H1 (cell line): ENCODE results near the gene AHR. TPM values are rescaled to one million over a fixed set of nuclear protein-coding genes. Genes with fewer than 3 reads are reported as not detected.
"Not testable (repeated sequence)": the region's sequence is repeated elsewhere in the genome, so short reads cannot be mapped to it uniquely, and the experiment has no call there.

Experiments used
- CTCF ChIA-PET: fragments of 300-600 bp; sonication (Branson Sonifier 250); formaldehyde crosslinking; loops from one replicate; lab custom pipeline; 2021; ENCODE audit not compliant: partially characterized antibody; lab: Charles Lee
- POLR2A ChIA-PET: fragments of 300-600 bp; sonication (Branson Sonifier 250); formaldehyde crosslinking; loops from one replicate; lab custom pipeline; 2021; ENCODE audit warnings: inconsistent platforms; ENCODE audit not compliant: partially characterized antibody; lab: Charles Lee
- DNase-seq, 2 experiments: peaks; one replicate each; pipeline versions ENCODE4 v3.0.0 to v3.0.0-alpha.2; 2010 to 2022; ENCODE audit warnings: low spot score in 2 of 2, low read depth in 1 of 2, mixed read lengths in 1 of 2
- FAIRE-seq: peaks from 2 replicates; lab custom pipeline; 2011; peaks lifted over from hg19 to GRCh38; lab: Jason Lieb, UNC
- H2AFZ ChIP-seq: 2 replicates; pipeline ENCODE4 v1.8.1; 2012; ENCODE audit warnings: low read length, inconsistent platforms
- H2AK5ac ChIP-seq: 2 replicates; pipeline ENCODE4 v1.6.1; 2013; ENCODE audit warnings: low read depth, low read length
- H2BK120ac ChIP-seq: replicated peaks from 2 replicates; pipeline ENCODE3; 2013; ENCODE audit warnings: low read depth, low read length, inconsistent platforms
- H2BK12ac ChIP-seq: 2 replicates; pipeline ENCODE4 v1.6.1; 2013; ENCODE audit warnings: low read depth, low read length
- H2BK15ac ChIP-seq: 2 replicates; pipeline ENCODE4 v1.6.1; 2013; ENCODE audit warnings: low read length
- H2BK20ac ChIP-seq: 2 replicates; pipeline ENCODE4 v1.6.1; 2013; ENCODE audit warnings: low read length
- H2BK5ac ChIP-seq: 2 replicates; pipeline ENCODE4 v1.6.1; 2013; ENCODE audit warnings: low read depth, low read length
- H3K14ac ChIP-seq: 2 replicates; pipeline ENCODE4 v1.6.1; 2013; ENCODE audit warnings: inconsistent platforms; ENCODE audit not compliant: insufficient read length
- H3K18ac ChIP-seq: 2 replicates; pipeline ENCODE4 v1.6.1; 2013; ENCODE audit warnings: low read length; ENCODE audit errors: extremely low read depth
- H3K23ac ChIP-seq: 2 replicates; pipeline ENCODE4 v1.6.1; 2013; ENCODE audit warnings: inconsistent platforms; ENCODE audit not compliant: insufficient read length
- H3K23me2 ChIP-seq: 2 replicates; pipeline ENCODE4 v1.6.1; 2013; ENCODE audit warnings: low read depth, low read length
- H3K27ac ChIP-seq: 2 replicates; pipeline ENCODE4 v1.6.1; 2011; ENCODE audit warnings: low read depth, low read length, inconsistent platforms
- H3K27me3 ChIP-seq, 4 experiments: replicated peaks in 1 of 4; 1 replicate in 1 of 4; 2 replicates in 3 of 4; pipeline versions ENCODE4 v1.6.1 to v1.8.1; 2011 to 2013; ENCODE audit warnings: low read length in 3 of 4, mild to moderate bottlenecking in 3 of 4, inconsistent platforms in 2 of 4, mixed read lengths in 2 of 4, moderate library complexity in 1 of 4; ENCODE audit not compliant: control insufficient read depth in 3 of 4, insufficient read depth in 3 of 4; ENCODE audit errors: extremely low read depth in 1 of 4
- H3K36me3 ChIP-seq, 4 experiments: 2 replicates each; pipeline versions ENCODE4 v1.6.1 to v1.8.1; 2011 to 2013; ENCODE audit warnings: mild to moderate bottlenecking in 4 of 4, low read length in 3 of 4, moderate library complexity in 2 of 4, control low read depth in 1 of 4, inconsistent platforms in 1 of 4; ENCODE audit not compliant: insufficient read depth in 4 of 4, control insufficient read depth in 2 of 4
- H3K4ac ChIP-seq: replicated peaks from 2 replicates; pipeline ENCODE3; 2013; ENCODE audit warnings: low read length, low read depth, mixed read lengths, inconsistent platforms; ENCODE audit not compliant: insufficient read length
- H3K4me1 ChIP-seq, 4 experiments: replicated peaks in 1 of 4; 1 replicate in 1 of 4; 2 replicates in 3 of 4; pipeline versions ENCODE4 v1.6.1 to v1.8.1; 2011 to 2013; ENCODE audit warnings: low read length in 3 of 4, inconsistent platforms in 2 of 4, mixed read lengths in 1 of 4; ENCODE audit not compliant: insufficient read depth in 4 of 4, control insufficient read depth in 3 of 4
- H3K4me2 ChIP-seq, 2 experiments: 2 replicates each; pipeline versions ENCODE4 v1.6.1 to v1.8.1; 2011 to 2013; ENCODE audit warnings: low read depth in 2 of 2, low read length in 2 of 2, control low read depth in 1 of 2, inconsistent platforms in 1 of 2, mild to moderate bottlenecking in 1 of 2; ENCODE audit not compliant: insufficient read depth in 1 of 2
- H3K4me3 ChIP-seq, 4 experiments: fragments of 200-600, 300-600 bp in 1 of 4; sonication (generic), shearing (Covaris generic), sonication (Bioruptor Twin) in 1 of 4; 2 replicates each; pipeline versions ENCODE4 v1.5.1 to v1.8.1; 2011 to 2016; ENCODE audit warnings: low read length in 4 of 4, low read depth in 3 of 4, control low read depth in 2 of 4, inconsistent platforms in 2 of 4, mild to moderate bottlenecking in 2 of 4, mixed read lengths in 1 of 4, moderate library complexity in 1 of 4; ENCODE audit not compliant: insufficient read depth in 2 of 4; ENCODE audit errors: extremely low read depth in 1 of 4
- H3K56ac ChIP-seq: replicated peaks from 2 replicates; pipeline ENCODE3; 2013; ENCODE audit warnings: low read depth, mild to moderate bottlenecking, mixed read lengths, low read length, inconsistent platforms; ENCODE audit not compliant: insufficient read length
- H3K79me1 ChIP-seq: 2 replicates; pipeline ENCODE4 v1.6.1; 2013; ENCODE audit warnings: low read depth, low read length, control low read depth
- H3K79me2 ChIP-seq, 2 experiments: 2 replicates each; pipeline versions ENCODE4 v1.6.1 to v1.8.1; 2012 to 2013; ENCODE audit warnings: low read length in 2 of 2, mild to moderate bottlenecking in 2 of 2, inconsistent platforms in 1 of 2; ENCODE audit not compliant: insufficient read depth in 2 of 2, control insufficient read depth in 1 of 2
- H3K9ac ChIP-seq, 4 experiments: replicated peaks in 1 of 4; 1 replicate in 1 of 4; 2 replicates in 3 of 4; pipeline versions ENCODE4 v1.6.1 to v1.8.1; 2011 to 2013; ENCODE audit warnings: low read depth in 3 of 4, low read length in 3 of 4, control low read depth in 2 of 4, mild to moderate bottlenecking in 2 of 4, moderate library complexity in 2 of 4, inconsistent platforms in 1 of 4; ENCODE audit errors: extremely low read depth in 1 of 4
- H3K9me3 ChIP-seq, 2 experiments: 2 replicates each; pipeline versions ENCODE4 v1.6.1 to v1.8.1; 2012 to 2013; ENCODE audit warnings: mild to moderate bottlenecking in 2 of 2, moderate library complexity in 2 of 2, control low read depth in 1 of 2, inconsistent platforms in 1 of 2, low read depth in 1 of 2, low read length in 1 of 2, mixed read lengths in 1 of 2; ENCODE audit not compliant: insufficient read depth in 2 of 2
- H4K20me1 ChIP-seq, 2 experiments: replicated peaks in 1 of 2; 2 replicates each; pipeline versions ENCODE3 to v1.8.1; 2011 to 2013; ENCODE audit warnings: inconsistent platforms in 2 of 2, low read length in 2 of 2, mild to moderate bottlenecking in 1 of 2; ENCODE audit not compliant: insufficient read depth in 2 of 2, control insufficient read depth in 1 of 2
- H4K5ac ChIP-seq: 2 replicates; pipeline ENCODE4 v1.6.1; 2013; ENCODE audit warnings: low read length, low read depth, mixed read lengths, inconsistent platforms; ENCODE audit not compliant: insufficient read length
- H4K8ac ChIP-seq: 2 replicates; pipeline ENCODE4 v1.8.0; 2013; ENCODE audit warnings: mild to moderate bottlenecking, moderate library complexity, low read length, inconsistent platforms; ENCODE audit not compliant: insufficient read depth; ENCODE audit errors: extremely low read depth
- H4K91ac ChIP-seq: replicated peaks from 2 replicates; pipeline ENCODE3; 2013; ENCODE audit warnings: low read length, mixed read lengths, inconsistent platforms; ENCODE audit not compliant: insufficient read length
- TEAD4 ChIP-seq: IDR thresholded peaks from 2 replicates; pipeline ENCODE4 v1.6.1; 2012; ENCODE audit warnings: low read depth, low read length, inconsistent platforms, mixed read lengths
- WGBS, 2 experiments: shearing (Covaris generic) in 1 of 2; methylation state at CpG; one replicate each; pipeline versions ENCODE4 v1.1.6 to v1.1.7; 2013 to 2015; ENCODE audit warnings: low lambda C conversion rate in 2 of 2, mixed read lengths in 2 of 2, inconsistent platforms in 1 of 2, low coverage in 1 of 2, missing lambda C conversion rate in 1 of 2; ENCODE audit not compliant: insufficient replicate concordance in 2 of 2, insufficient coverage in 1 of 2, insufficient read length in 1 of 2; ENCODE audit errors: extremely low coverage in 1 of 2, missing lambda C conversion rate in 1 of 2; 5-methylcytosine and 5-hydroxymethylcytosine counted together
- polyA plus RNA-seq, 7 experiments: library from polyadenylated mRNA; depleted of rRNA in 3 of 7; stranded (reverse) in 5 of 7; unstranded in 2 of 7; fragments of >200 nt in 5 of 7; fragments of 200-250 nt in 2 of 7; gene quantifications; 1 replicate in 5 of 7; 2 replicates in 1 of 7; 4 replicates in 1 of 7; pipeline versions ENCODE4 v1.2.1 to v1.2.3, GENCODE V29; 2011 to 2013; ENCODE audit warnings: missing spikeins in 2 of 7, mixed read lengths in 2 of 7
- total RNA-seq: library from RNA; stranded (reverse); fragmentation: NEBNext Ultra II Directional; extraction: Animal tissue kit (Norgen Biotek cat#: 25700); gene quantifications from 2 replicates; pipeline ENCODE4 v1.2.1, GENCODE V29; 2021

Gene AHR
- total and polyA plus RNA-seq, 2 of the 8 experiments (the other 6 are each of a cell fraction or from before 2014, with no cell fraction given): 1.4 to 9.7 TPM

- 90% methylated on average over 5 of the region's 6 CpGs; no CpG with 5 or more reads in 1 of the 2 experiments for WGBS, 2 experiments
- FAIRE-seq, H3K27ac ChIP-seq, H4K5ac ChIP-seq, H3K23me2 ChIP-seq, H3K79me2 ChIP-seq, H2BK20ac ChIP-seq, POLR2A ChIA-PET, H2BK5ac ChIP-seq, H3K36me3 ChIP-seq, H4K20me1 ChIP-seq, H3K27me3 ChIP-seq, H3K4me3 ChIP-seq, H2AK5ac ChIP-seq, H3K56ac ChIP-seq, H3K79me1 ChIP-seq, H2BK12ac ChIP-seq, H3K9me3 ChIP-seq, H3K4ac ChIP-seq, H3K18ac ChIP-seq, DNase-seq, H3K23ac ChIP-seq, H3K4me2 ChIP-seq, H3K4me1 ChIP-seq, H2BK15ac ChIP-seq, H4K8ac ChIP-seq, H3K9ac ChIP-seq, H2BK120ac ChIP-seq, H2AFZ ChIP-seq, H3K14ac ChIP-seq, H4K91ac ChIP-seq: not testable (repeated sequence)
- CTCF ChIA-PET: interaction anchor here (1.0 to 1.7 kb wide), 3 partner anchors 11 to 436 kb away, joined by 3 to 5 read pairs (median 3); no protein-coding TSS in a partner anchor
- TF ChIP-seq TEAD4: 0 out of 2 replicates have a peak, but pooled peaks have one; percentile 14
Measured at GRCh38 chr7:17353650-17354419, 55.4 kb downstream of the AHR start.
